CD4-positive, alpha-beta T cell (primary cell): ENCODE results near the gene RESF1. TPM values are rescaled to one million over a fixed set of nuclear protein-coding genes. Genes with fewer than 3 reads are reported as not detected.

Experiments used
- ATAC-seq: fragments of 200-7000 bp; cut with Tn5 transposase; one replicate; pipeline ENCODE4 v1.10.0; 2022; ENCODE audit warnings: mild to moderate bottlenecking; ENCODE audit not compliant: poor library complexity
- CTCF ChIA-PET: fragments of 350-600 bp; sonication (Branson Sonifier 250); formaldehyde crosslinking; loops from one replicate; lab custom pipeline; 2021; ENCODE audit warnings: antibody characterized with exemption, inconsistent platforms; lab: Charles Lee
- POLR2A ChIA-PET: fragments of 350-600 bp; sonication (Branson Sonifier 250); formaldehyde crosslinking; loops from one replicate; lab custom pipeline; 2021; ENCODE audit warnings: antibody characterized with exemption, inconsistent platforms; lab: Charles Lee
- DNase-seq, 14 experiments: peaks; one replicate each; pipeline ENCODE4 v3.0.0-alpha.2; 2013 to 2020; ENCODE audit warnings: mixed read lengths in 2 of 14
- H3K27ac ChIP-seq, 2 donors: one replicate each; pipeline versions ENCODE4 v1.5.1 to v1.7.0; 2013; ENCODE audit warnings: low read length in 2 of 2, low read depth in 1 of 2, mild to moderate bottlenecking in 1 of 2
- H3K27me3 ChIP-seq, 2 experiments: 1 replicate in 1 of 2; 2 replicates in 1 of 2; pipeline versions ENCODE4 v1.6.1 to v1.7.0; 2013; ENCODE audit warnings: low read length in 2 of 2, control low read depth in 1 of 2, mild to moderate bottlenecking in 1 of 2, moderate library complexity in 1 of 2; ENCODE audit not compliant: insufficient read depth in 2 of 2, control insufficient read depth in 1 of 2
- H3K36me3 ChIP-seq: one replicate; pipeline ENCODE4 v1.6.1; 2013; ENCODE audit warnings: low read length, control low read depth; ENCODE audit not compliant: insufficient read depth
- H3K4me1 ChIP-seq: one replicate; pipeline ENCODE4 v1.6.1; 2013; ENCODE audit warnings: low read length, control low read depth; ENCODE audit not compliant: insufficient read depth
- H3K4me3 ChIP-seq: one replicate; pipeline ENCODE4 v1.5.1; 2013; ENCODE audit warnings: mild to moderate bottlenecking, low read length, moderate library complexity
- H3K9me3 ChIP-seq, 2 experiments: 1 replicate in 1 of 2; 2 replicates in 1 of 2; pipeline versions ENCODE4 v1.6.1 to v1.7.0; 2013; ENCODE audit warnings: low read length in 2 of 2, mild to moderate bottlenecking in 2 of 2, control low read depth in 1 of 2, moderate library complexity in 1 of 2; ENCODE audit not compliant: control insufficient read depth in 1 of 2, insufficient read depth in 1 of 2
- H3K27ac Mint-ChIP-seq: one replicate; pipeline ENCODE4 v1.8.0; 2020; ENCODE audit warnings: mixed read lengths
- H3K27me3 Mint-ChIP-seq: one replicate; pipeline ENCODE4 v1.8.0; 2021; ENCODE audit warnings: mixed read lengths
- H3K36me3 Mint-ChIP-seq: one replicate; pipeline ENCODE4 v1.8.0; 2021; ENCODE audit warnings: low read depth, mixed read lengths
- H3K4me1 Mint-ChIP-seq: one replicate; pipeline ENCODE4 v1.8.0; 2021; ENCODE audit warnings: low read depth, mixed read lengths
- H3K4me3 Mint-ChIP-seq: one replicate; pipeline ENCODE4 v1.8.0; 2020; ENCODE audit warnings: mild to moderate bottlenecking, mixed read lengths
- H3K9me3 Mint-ChIP-seq: one replicate; pipeline ENCODE4 v1.8.0; 2020; ENCODE audit warnings: mixed read lengths
- intact Hi-C, 2 experiments: fragments of 100-400 bp; cut with DNase I in 1 of 2; cut with micrococcal nuclease in 1 of 2; formaldehyde crosslinking; loops; one replicate each; pipeline versions ENCODE4 v1.15.1 to v1.9.0; 2023 to 2025; cut with DNase I, micrococcal nuclease
- total RNA-seq, 174 experiments: library from RNA in 2 of 174; stranded (reverse) in 2 of 174; gene quantifications; one replicate each; pipeline ENCODE4 v1.2.3 and lab custom pipeline; 2021 to 2026
- TF ChIP-seq, protein P1 (sequence below): fragments of 200-600 bp; IDR thresholded peaks from one replicate; pipeline ENCODE4 v1.8.0; 2022; ENCODE audit warnings: antibody characterized with exemption, mild to moderate bottlenecking

RESF1 gene
- total RNA-seq, 2 experiments from 2014 or later = 113 to 124 TPM

DNA sequence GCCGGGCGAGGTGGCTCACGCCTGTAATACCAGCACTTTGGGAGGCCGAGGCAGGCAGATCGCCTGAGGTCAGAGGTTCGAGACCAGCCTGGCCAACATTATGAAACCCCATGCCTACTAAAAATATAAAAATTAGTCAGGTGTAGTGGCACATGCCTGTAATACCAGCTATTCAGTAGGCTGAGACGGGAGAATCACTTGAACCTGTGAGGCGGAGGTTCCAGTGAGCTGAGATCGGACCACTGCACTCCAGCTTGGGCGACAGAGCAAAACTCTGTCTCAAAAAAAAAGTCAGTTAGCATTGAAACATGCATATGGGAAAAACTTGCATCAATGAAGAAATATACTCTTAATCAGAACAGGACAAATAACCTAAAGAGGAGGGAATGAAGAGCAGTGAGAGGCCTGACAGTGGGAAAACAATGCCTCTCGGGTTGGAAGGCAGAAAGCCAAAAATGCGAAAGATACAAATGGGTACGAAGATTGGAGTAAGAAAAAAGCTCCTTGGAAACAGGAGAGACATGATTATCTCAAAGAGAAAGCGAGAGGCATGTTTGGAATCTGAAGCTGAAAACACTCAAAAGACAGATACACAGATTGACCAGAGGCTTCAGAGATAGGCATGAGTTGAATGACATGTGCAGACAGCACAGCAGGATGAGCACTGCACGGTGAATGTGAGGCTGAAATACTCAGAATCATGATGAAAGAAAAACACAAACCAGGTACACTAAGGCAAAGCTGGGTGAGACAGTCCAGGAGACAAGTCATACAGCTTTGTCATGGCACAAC, 30.6 kb downstream of the RESF1 start:
- Histone ChIP-seq H3K36me3 (peaks cover 70% of the 10 kb centered on the region), H3K4me1 (no peaks in the 10 kb centered on the region), H3K27ac (no peak overlapping the region), H3K9me3 (peaks cover 30 to 42% of the 10 kb centered on the region in 2 experiments), H3K27me3 (no peaks in the 10 kb centered on the region), H3K4me3 (no peak overlapping the region)
- Mint-ChIP-seq H3K4me3 (no peak overlapping the region), H3K27ac (peak overlapping the region; percentile 47), H3K27me3 (no peaks in the 10 kb centered on the region), H3K9me3 (peaks cover 20% of the 10 kb centered on the region), H3K36me3 (peaks cover 97% of the 10 kb centered on the region), H3K4me1 (peaks cover 24% of the 10 kb centered on the region)
- CTCF ChIA-PET = no interaction called here
- TF ChIP-seq, protein P1, sequence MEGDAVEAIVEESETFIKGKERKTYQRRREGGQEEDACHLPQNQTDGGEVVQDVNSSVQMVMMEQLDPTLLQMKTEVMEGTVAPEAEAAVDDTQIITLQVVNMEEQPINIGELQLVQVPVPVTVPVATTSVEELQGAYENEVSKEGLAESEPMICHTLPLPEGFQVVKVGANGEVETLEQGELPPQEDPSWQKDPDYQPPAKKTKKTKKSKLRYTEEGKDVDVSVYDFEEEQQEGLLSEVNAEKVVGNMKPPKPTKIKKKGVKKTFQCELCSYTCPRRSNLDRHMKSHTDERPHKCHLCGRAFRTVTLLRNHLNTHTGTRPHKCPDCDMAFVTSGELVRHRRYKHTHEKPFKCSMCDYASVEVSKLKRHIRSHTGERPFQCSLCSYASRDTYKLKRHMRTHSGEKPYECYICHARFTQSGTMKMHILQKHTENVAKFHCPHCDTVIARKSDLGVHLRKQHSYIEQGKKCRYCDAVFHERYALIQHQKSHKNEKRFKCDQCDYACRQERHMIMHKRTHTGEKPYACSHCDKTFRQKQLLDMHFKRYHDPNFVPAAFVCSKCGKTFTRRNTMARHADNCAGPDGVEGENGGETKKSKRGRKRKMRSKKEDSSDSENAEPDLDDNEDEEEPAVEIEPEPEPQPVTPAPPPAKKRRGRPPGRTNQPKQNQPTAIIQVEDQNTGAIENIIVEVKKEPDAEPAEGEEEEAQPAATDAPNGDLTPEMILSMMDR = no peak
- DNase-seq (no peak), ATAC-seq (no peak)
- POLR2A ChIA-PET = interaction anchor here (1.1 to 1.6 kb wide), 3 partner anchors 8 to 31 kb away, joined by 3 to 6 read pairs (median 3); no protein-coding TSS in a partner anchor
- intact Hi-C loops = no loop called here

GRCh38 chr12:31991146-31991545, 31.9 kb downstream of the RESF1 start:
- Histone ChIP-seq H3K36me3 (peaks cover 83% of the 10 kb centered on the region), H3K4me1 (no peaks in the 10 kb centered on the region), H3K9me3 (peaks cover 17 to 45% of the 10 kb centered on the region in 2 experiments), H3K4me3 (no peak overlapping the region), H3K27me3 (no peaks in the 10 kb centered on the region), H3K27ac (no peak overlapping the region)
- H3K9me3 Mint-ChIP-seq = peaks cover 17% of the 10 kb centered on the region
- ChIA-PET CTCF (interaction anchor here (0.8 to 1.2 kb wide), 2 partner anchors 10 to 65 kb away, joined by 3 to 4 read pairs; no protein-coding TSS in a partner anchor), POLR2A (interaction anchor here (0.8 to 2.8 kb wide), 5 partner anchors 12 to 308 kb away, joined by 3 to 9 read pairs (median 4); partner anchors contain the start of gene AMN1)
- intact Hi-C loops = no loop called here
- no peaks in the 10 kb centered on the region for H3K27me3 Mint-ChIP-seq
- H3K4me1 Mint-ChIP-seq = peaks cover 11% of the 10 kb centered on the region
- TF ChIP-seq, protein P1 = no peak
- peaks cover 97% of the 10 kb centered on the region for H3K36me3 Mint-ChIP-seq
- DNase-seq (no peak), ATAC-seq (no peak)
- H3K27ac Mint-ChIP-seq = peak overlapping the region; percentile 51
- no peak overlapping the region for H3K4me3 Mint-ChIP-seq

DNA sequence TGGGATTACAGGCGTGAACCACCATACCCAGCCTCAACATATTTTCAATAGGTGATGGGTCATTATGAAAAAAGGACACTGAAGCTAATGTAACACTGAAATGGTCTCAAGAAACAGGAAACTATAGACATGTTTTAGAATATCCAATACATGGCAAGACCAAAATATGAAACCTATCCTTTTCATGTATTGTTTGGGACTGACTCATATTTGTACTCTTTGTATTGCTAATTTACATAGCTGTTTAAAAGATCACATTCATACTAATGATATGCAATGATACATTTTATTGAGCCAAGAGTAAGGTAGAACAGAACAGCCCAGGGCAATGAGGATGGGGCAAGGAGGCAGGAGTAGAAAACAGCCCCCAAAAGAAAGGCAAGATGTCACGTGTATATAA, 32.6 kb downstream of the RESF1 start:
- Mint-ChIP-seq H3K27me3 (no peaks in the 10 kb centered on the region), H3K36me3 (peaks cover 95% of the 10 kb centered on the region), H3K9me3 (peaks cover 11% of the 10 kb centered on the region), H3K4me1 (peaks cover 5% of the 10 kb centered on the region), H3K27ac (peak overlapping the region; percentile 12), H3K4me3 (no peak overlapping the region)
- Histone ChIP-seq H3K36me3 (peaks cover 89% of the 10 kb centered on the region), H3K27me3 (no peaks in the 10 kb centered on the region), H3K4me1 (no peaks in the 10 kb centered on the region), H3K9me3 (peaks cover 11 to 45% of the 10 kb centered on the region in 2 experiments), H3K4me3 (no peak overlapping the region), H3K27ac (no peak overlapping the region)
- ChIA-PET POLR2A (interaction anchor here (0.6 to 2.8 kb wide), 7 partner anchors 11 to 309 kb away, joined by 3 to 9 read pairs (median 4); partner anchors contain the start of gene AMN1), CTCF (interaction anchor here (0.8 to 1.2 kb wide), 3 partner anchors 10 to 69 kb away, joined by 3 to 4 read pairs (median 3); no protein-coding TSS in a partner anchor)
- DNase-seq (no peak), ATAC-seq (no peak)
- TF ChIP-seq, protein P1 = no peak
- intact Hi-C loops = no loop called here
